ENCODE results near the gene IL1RAP. TPM values are rescaled to one million over a fixed set of nuclear protein-coding genes. Genes with fewer than 3 reads are reported as not detected.

Gene IL1RAP
- total and polyA plus RNA-seq, 2 experiments from 2014 or later, result 14.6 to 46.5 TPM

DNA sequence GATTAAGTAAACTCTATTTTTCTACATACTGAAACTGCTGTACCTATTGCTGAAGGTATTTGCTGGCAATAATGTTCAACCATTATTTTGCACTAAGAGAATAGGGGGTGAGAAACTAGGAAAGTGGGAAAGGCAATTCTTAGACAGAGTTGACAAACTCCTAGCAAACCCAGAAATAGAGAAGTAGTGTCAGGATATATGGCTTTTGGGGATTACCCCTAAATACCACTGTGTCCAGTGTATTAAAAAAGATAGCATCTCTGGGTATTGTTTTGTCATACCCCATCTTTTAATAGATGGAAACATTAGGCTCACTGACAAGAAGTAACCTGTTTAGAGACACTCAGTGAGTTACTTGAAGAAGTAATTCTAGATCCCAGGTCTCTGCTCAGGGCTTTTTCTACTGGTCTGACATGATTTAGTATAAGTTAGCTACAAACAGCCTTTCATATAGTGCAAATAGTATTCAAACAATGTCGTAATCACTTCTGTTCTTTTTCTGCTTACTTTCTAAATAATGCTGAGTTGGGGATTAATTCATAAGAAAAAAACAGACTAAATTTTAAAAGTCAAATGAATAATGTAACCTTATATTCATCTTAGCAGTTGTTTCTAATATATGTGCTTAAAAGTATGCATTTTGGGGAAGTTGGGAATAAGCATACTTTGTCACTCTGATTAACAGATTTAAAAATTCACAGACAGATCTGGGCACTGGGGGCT is 107.2 kb downstream of the IL1RAP start:
- Histone ChIP-seq H3K27ac (no peak overlapping the region), H3K4me3 (no peak overlapping the region), H3K36me3 (replicated peaks; ENCODE audit: insufficient read depth, low read depth) (no peaks in the 10 kb centered on the region), H3K27me3 (no peaks in the 10 kb centered on the region), H3K79me2 (no peaks in the 10 kb centered on the region), H3K4me2 (no peak overlapping the region), H3K4me1 (ENCODE audit: insufficient read depth) (peaks cover 4% of the 10 kb centered on the region), H3K9me3 (ENCODE audit: low read depth) (no peaks in the 10 kb centered on the region), H2AFZ (no peak overlapping the region), H3K9me2 (replicated peaks; ENCODE audit: insufficient read depth) (no peaks in the 10 kb centered on the region), H4K20me1 (ENCODE audit: insufficient read depth, poor library complexity, severe bottlenecking) (no peaks in the 10 kb centered on the region)
- no peak for DNase-seq (ENCODE audit: low spot score)
- TF ChIP-seq EZH2 (IDR thresholded peaks at IDR 0.05; ENCODE audit: borderline replicate concordance) (no peak), CTCF (IDR thresholded peaks at IDR 0.05; ENCODE audit: poor library complexity) (no peak), EZH2phosphoT487 (IDR thresholded peaks at IDR 0.05; ENCODE audit: low read depth, severe bottlenecking, unreplicated experiment) (no peak)
- WGBS (ENCODE audit: low lambda C conversion rate, missing lambda C conversion rate), result 72% methylated on average over 1 of the region's 1 CpG

GRCh38 chr3:190621927-190622326 is 108.0 kb downstream of the IL1RAP start:
- no peaks in the 10 kb centered on the region for H3K4me1 ChIP-seq (ENCODE audit: insufficient read depth)
- no peaks in the 10 kb centered on the region for H3K27me3 ChIP-seq
- no peak overlapping the region for H2AFZ ChIP-seq
- no peak overlapping the region for H3K4me2 ChIP-seq
- H3K36me3 ChIP-seq (replicated peaks; ENCODE audit: insufficient read depth, low read depth), result no peaks in the 10 kb centered on the region
- no peaks in the 10 kb centered on the region for H3K9me2 ChIP-seq (replicated peaks; ENCODE audit: insufficient read depth)
- no peak overlapping the region for H3K27ac ChIP-seq
- H4K20me1 ChIP-seq (ENCODE audit: insufficient read depth, poor library complexity, severe bottlenecking), result no peaks in the 10 kb centered on the region
- no peaks in the 10 kb centered on the region for H3K79me2 ChIP-seq
- 70% methylated on average over 3 of the region's 3 CpGs for WGBS (ENCODE audit: low lambda C conversion rate, missing lambda C conversion rate)
- no peaks in the 10 kb centered on the region for H3K9me3 ChIP-seq (ENCODE audit: low read depth)
- H3K4me3 ChIP-seq, result no peak overlapping the region
- DNase-seq (ENCODE audit: low spot score), result no peak
- no peak for TF ChIP-seq CTCF (IDR thresholded peaks at IDR 0.05; ENCODE audit: poor library complexity)
- TF ChIP-seq EZH2 (IDR thresholded peaks at IDR 0.05; ENCODE audit: borderline replicate concordance), result no peak
- TF ChIP-seq EZH2phosphoT487 (IDR thresholded peaks at IDR 0.05; ENCODE audit: low read depth, severe bottlenecking, unreplicated experiment), result no peak

GRCh38 chr3:190624282-190624681 is 110.4 kb downstream of the IL1RAP start:
- H3K79me2 ChIP-seq, result no peaks in the 10 kb centered on the region
- no peak for DNase-seq (ENCODE audit: low spot score)
- H3K4me2 ChIP-seq, result no peak overlapping the region
- no peaks in the 10 kb centered on the region for H4K20me1 ChIP-seq (ENCODE audit: insufficient read depth, poor library complexity, severe bottlenecking)
- TF ChIP-seq EZH2phosphoT487 (IDR thresholded peaks at IDR 0.05; ENCODE audit: low read depth, severe bottlenecking, unreplicated experiment) (no peak), CTCF (IDR thresholded peaks at IDR 0.05; ENCODE audit: poor library complexity) (no peak), EZH2 (IDR thresholded peaks at IDR 0.05; ENCODE audit: borderline replicate concordance) (no peak)
- no peak overlapping the region for H3K27ac ChIP-seq
- no peaks in the 10 kb centered on the region for H3K27me3 ChIP-seq
- no peak overlapping the region for H3K4me3 ChIP-seq
- no peaks in the 10 kb centered on the region for H3K36me3 ChIP-seq (replicated peaks; ENCODE audit: insufficient read depth, low read depth)
- H3K9me3 ChIP-seq (ENCODE audit: low read depth), result no peaks in the 10 kb centered on the region
- WGBS (ENCODE audit: low lambda C conversion rate, missing lambda C conversion rate), result 47% methylated on average over 5 of the region's 5 CpGs
- H2AFZ ChIP-seq, result no peak overlapping the region
- H3K4me1 ChIP-seq (ENCODE audit: insufficient read depth), result no peaks in the 10 kb centered on the region
- no peaks in the 10 kb centered on the region for H3K9me2 ChIP-seq (replicated peaks; ENCODE audit: insufficient read depth)

Measured in hepatocyte (in vitro differentiated cells).